ENCODE data around the gene HLA-DOA.

- TF ChIP-seq POU6F1 (CRISPR knock-in tag; IDR thresholded peaks at IDR 0.05; ENCODE audit: borderline replicate concordance, low read depth) (no peak), RARB (CRISPR knock-in tag; IDR thresholded peaks at IDR 0.05) (no peak)
Observed at GRCh38 chr6:33007831-33008400, 1.5 kb downstream of the HLA-DOA start.

Measured in SK-N-SH treated with all-trans-retinoic acid at 6 μM for 48 hours (cell line).